Breast epithelium (tissue), 3 donors: ENCODE data around the gene DCXR.

ENCODE experiments used
- POLR2AphosphoS5 ChIP-seq, 3 donors: sonication (generic); formaldehyde crosslinking; IDR thresholded peaks; one replicate each; pipeline ENCODE4 v1.6.1; 2017; ENCODE audit warnings: antibody characterized with exemption in 3 of 3
- TF ChIP-seq, protein P1 (sequence below), 3 donors: fragments of 450-650 bp; IDR thresholded peaks; one replicate each; pipeline ENCODE4 v1.5.1; 2016 to 2017; ENCODE audit warnings: antibody characterized with exemption in 3 of 3, mild to moderate bottlenecking in 3 of 3, moderate library complexity in 3 of 3

- TF ChIP-seq, protein P1, sequence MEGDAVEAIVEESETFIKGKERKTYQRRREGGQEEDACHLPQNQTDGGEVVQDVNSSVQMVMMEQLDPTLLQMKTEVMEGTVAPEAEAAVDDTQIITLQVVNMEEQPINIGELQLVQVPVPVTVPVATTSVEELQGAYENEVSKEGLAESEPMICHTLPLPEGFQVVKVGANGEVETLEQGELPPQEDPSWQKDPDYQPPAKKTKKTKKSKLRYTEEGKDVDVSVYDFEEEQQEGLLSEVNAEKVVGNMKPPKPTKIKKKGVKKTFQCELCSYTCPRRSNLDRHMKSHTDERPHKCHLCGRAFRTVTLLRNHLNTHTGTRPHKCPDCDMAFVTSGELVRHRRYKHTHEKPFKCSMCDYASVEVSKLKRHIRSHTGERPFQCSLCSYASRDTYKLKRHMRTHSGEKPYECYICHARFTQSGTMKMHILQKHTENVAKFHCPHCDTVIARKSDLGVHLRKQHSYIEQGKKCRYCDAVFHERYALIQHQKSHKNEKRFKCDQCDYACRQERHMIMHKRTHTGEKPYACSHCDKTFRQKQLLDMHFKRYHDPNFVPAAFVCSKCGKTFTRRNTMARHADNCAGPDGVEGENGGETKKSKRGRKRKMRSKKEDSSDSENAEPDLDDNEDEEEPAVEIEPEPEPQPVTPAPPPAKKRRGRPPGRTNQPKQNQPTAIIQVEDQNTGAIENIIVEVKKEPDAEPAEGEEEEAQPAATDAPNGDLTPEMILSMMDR (IDR thresholded peaks at IDR 0.05): no peak
- TF ChIP-seq POLR2AphosphoS5 (IDR thresholded peaks at IDR 0.05): no peak
Observed at GRCh38 chr17:82049521-82049971, 12.0 kb upstream of the DCXR start.
